PC-9 (cell line): ENCODE data around the gene GRHPR.
"Not testable (repeated sequence)": the region's sequence is repeated elsewhere in the genome, so short reads cannot be mapped to it uniquely, and the experiment has no call there.

Source experiments
- EZH2 ChIP-seq: fragments of 200-600 bp; sonication (generic); IDR thresholded peaks from 2 replicates; pipeline ENCODE4 v1.8.0; 2017; ENCODE audit warnings: antibody characterized with exemption, low read depth
- TF ChIP-seq, protein P1 (sequence below): fragments of 200-600 bp; sonication (generic); conservative IDR thresholded peaks from 2 replicates; pipeline ENCODE4 v1.6.1; 2017; ENCODE audit warnings: mixed run types, antibody characterized with exemption, mild to moderate bottlenecking, moderate library complexity

DNA sequence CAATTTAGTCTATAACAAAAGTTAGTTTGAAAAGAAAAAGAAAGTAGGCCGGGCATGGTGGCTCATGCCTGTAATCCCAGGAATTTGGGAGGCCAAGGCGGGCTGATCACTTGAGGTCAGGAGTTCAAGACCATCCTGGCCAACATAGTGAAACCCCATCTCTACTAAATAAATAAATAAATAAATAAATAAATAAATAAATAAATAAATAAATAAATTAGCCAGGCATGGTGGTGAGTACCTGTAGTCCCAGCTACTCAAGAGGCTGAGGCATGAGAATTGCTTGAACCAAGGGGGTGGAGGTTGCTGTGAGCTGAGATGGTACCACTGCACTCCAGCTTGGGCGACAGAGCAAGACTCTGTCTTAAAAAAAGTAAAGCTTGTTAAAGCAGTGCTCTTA, 24.5 kb upstream of the GRHPR start:
- TF ChIP-seq, protein P1, sequence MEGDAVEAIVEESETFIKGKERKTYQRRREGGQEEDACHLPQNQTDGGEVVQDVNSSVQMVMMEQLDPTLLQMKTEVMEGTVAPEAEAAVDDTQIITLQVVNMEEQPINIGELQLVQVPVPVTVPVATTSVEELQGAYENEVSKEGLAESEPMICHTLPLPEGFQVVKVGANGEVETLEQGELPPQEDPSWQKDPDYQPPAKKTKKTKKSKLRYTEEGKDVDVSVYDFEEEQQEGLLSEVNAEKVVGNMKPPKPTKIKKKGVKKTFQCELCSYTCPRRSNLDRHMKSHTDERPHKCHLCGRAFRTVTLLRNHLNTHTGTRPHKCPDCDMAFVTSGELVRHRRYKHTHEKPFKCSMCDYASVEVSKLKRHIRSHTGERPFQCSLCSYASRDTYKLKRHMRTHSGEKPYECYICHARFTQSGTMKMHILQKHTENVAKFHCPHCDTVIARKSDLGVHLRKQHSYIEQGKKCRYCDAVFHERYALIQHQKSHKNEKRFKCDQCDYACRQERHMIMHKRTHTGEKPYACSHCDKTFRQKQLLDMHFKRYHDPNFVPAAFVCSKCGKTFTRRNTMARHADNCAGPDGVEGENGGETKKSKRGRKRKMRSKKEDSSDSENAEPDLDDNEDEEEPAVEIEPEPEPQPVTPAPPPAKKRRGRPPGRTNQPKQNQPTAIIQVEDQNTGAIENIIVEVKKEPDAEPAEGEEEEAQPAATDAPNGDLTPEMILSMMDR: not testable (repeated sequence)
- TF ChIP-seq EZH2: not testable (repeated sequence)
